ENCODE measurements around the gene TNFAIP1.

- TF ChIP-seq CTCF (IDR thresholded peaks at IDR 0.05 in 4 of 5, conservative IDR thresholded peaks at IDR 0.05 in 1 of 5), result no peak
- TF ChIP-seq POLR2A (IDR thresholded peaks at IDR 0.05), result no peak
Observed at GRCh38 chr17:28313841-28314240, 21.7 kb upstream of the TNFAIP1 start.
